HepG2 (cell line): ENCODE measurements around the gene ERF. TPM values are rescaled to one million over a fixed set of nuclear protein-coding genes. Genes with fewer than 3 reads are reported as not detected.

Source experiments
- AHR ChIP-seq: IDR thresholded peaks from 2 replicates; pipeline ENCODE4 v1.6.1; 2018; ENCODE audit warnings: missing genetic modification reagents, missing compliant biosample characterization
- BHLHE40 ChIP-seq: IDR thresholded peaks from 2 replicates; pipeline ENCODE4 v1.6.1; 2011; ENCODE audit warnings: low read length, improper control_type of control experiment
- BRD4 ChIP-seq: sonication (generic); formaldehyde crosslinking; IDR thresholded peaks from 2 replicates; pipeline ENCODE4 v1.4.0; 2020; ENCODE audit warnings: missing genetic modification reagents
- CENPT ChIP-seq: sonication (generic); formaldehyde crosslinking; IDR thresholded peaks from 2 replicates; pipeline ENCODE4 v1.8.0; 2022; ENCODE audit warnings: low read depth, mild to moderate bottlenecking, moderate library complexity, missing genetic modification reagents
- CHCHD3 ChIP-seq: sonication (generic); formaldehyde crosslinking; IDR thresholded peaks from 2 replicates; pipeline ENCODE4 v1.8.0; 2022; ENCODE audit warnings: mild to moderate bottlenecking, missing genetic modification reagents, moderate library complexity
- CTCF ChIP-seq: sonication (generic); formaldehyde crosslinking; IDR thresholded peaks from 2 replicates; pipeline ENCODE4 v1.5.0; 2020; ENCODE audit warnings: mild to moderate bottlenecking, missing genetic modification reagents, moderate library complexity
- DNMT3B ChIP-seq: conservative IDR thresholded peaks from 2 replicates; pipeline ENCODE4 v1.6.1; 2016; ENCODE audit warnings: missing biosample characterization, control low read depth
- ERF ChIP-seq: IDR thresholded peaks from 2 replicates; pipeline ENCODE4 v1.6.1; 2018; ENCODE audit warnings: missing biosample characterization, missing genetic modification reagents
- HHEX ChIP-seq: IDR thresholded peaks from 2 replicates; pipeline ENCODE4 v1.6.1; 2016; ENCODE audit warnings: control low read depth
- HMG20B ChIP-seq: conservative IDR thresholded peaks from 2 replicates; pipeline ENCODE4 v1.6.1; 2016; ENCODE audit warnings: missing genetic modification reagents, missing compliant biosample characterization
- HNRNPL ChIP-seq: fragments of 200-400 bp; formaldehyde crosslinking; IDR thresholded peaks from 2 replicates; pipeline ENCODE4 v1.6.1; 2017; ENCODE audit warnings: mild to moderate bottlenecking, low read depth, low read length
- ISL2 ChIP-seq: sonication (generic); formaldehyde crosslinking; IDR thresholded peaks from 2 replicates; pipeline ENCODE4 v1.5.0; 2020; ENCODE audit warnings: missing genetic modification reagents
- MAZ ChIP-seq, 2 experiments: sonication (generic) in 1 of 2; formaldehyde crosslinking in 1 of 2; IDR thresholded peaks; 2 replicates each; pipeline versions ENCODE4 v1.5.0 to v1.6.1; 2012 to 2020; ENCODE audit warnings: low read depth in 2 of 2, mild to moderate bottlenecking in 2 of 2, borderline replicate concordance in 1 of 2, improper control_type of control experiment in 1 of 2, low read length in 1 of 2, missing genetic modification reagents in 1 of 2, moderate library complexity in 1 of 2
- MTA3 ChIP-seq: sonication (generic); formaldehyde crosslinking; IDR thresholded peaks from 2 replicates; pipeline ENCODE4 v1.4.0; 2020; ENCODE audit warnings: missing genetic modification reagents
- TFDP2 ChIP-seq: sonication (generic); formaldehyde crosslinking; IDR thresholded peaks from 2 replicates; pipeline ENCODE4 v1.4.0; 2020; ENCODE audit warnings: missing genetic modification reagents
- ZBTB4 ChIP-seq: sonication (generic); formaldehyde crosslinking; IDR thresholded peaks from 2 replicates; pipeline ENCODE4 v1.4.0; 2020; ENCODE audit warnings: missing genetic modification reagents, mild to moderate bottlenecking, borderline replicate concordance
- ZNF256 ChIP-seq: sonication (generic); formaldehyde crosslinking; conservative IDR thresholded peaks from 2 replicates; pipeline ENCODE4 v1.4.0; 2020; ENCODE audit warnings: missing genetic modification reagents
- ZNF441 ChIP-seq: sonication (generic); formaldehyde crosslinking; IDR thresholded peaks from 2 replicates; pipeline ENCODE4 v1.7.0; 2021; ENCODE audit warnings: missing genetic modification reagents, borderline replicate concordance
- polyA plus RNA-seq, 8 experiments: library from polyadenylated mRNA; depleted of rRNA in 3 of 8; stranded (reverse) in 7 of 8; unstranded in 1 of 8; fragments of >200 nt; fragmentation: Illumina TruSeq in 4 of 8; extraction: Trizol in 4 of 8; gene quantifications; 2 replicates each; pipeline versions ENCODE4 v1.2.1 to v1.2.3, GENCODE V29; 2011 to 2016; ENCODE audit warnings: low read depth in 4 of 8, missing spikeins in 1 of 8, mixed read lengths in 1 of 8; ENCODE audit not compliant: insufficient read depth in 1 of 8
- total RNA-seq, 5 experiments: library from RNA; depleted of rRNA; stranded (reverse); fragments of >200 nt; fragmentation: Illumina TruSeq; extraction: Trizol; gene quantifications; 2 replicates each; pipeline ENCODE4 v1.2.3, GENCODE V29; 2016; ENCODE audit warnings: low read depth in 1 of 5
- TF ChIP-seq, protein P1 (sequence below): sonication (generic); formaldehyde crosslinking; IDR thresholded peaks from 2 replicates; pipeline ENCODE4 v1.4.0; 2020; ENCODE audit warnings: mild to moderate bottlenecking, missing genetic modification reagents
- TF ChIP-seq, protein P2 (sequence below): IDR thresholded peaks from 2 replicates; pipeline ENCODE4 v1.6.1; 2016; ENCODE audit warnings: missing genetic modification reagents, missing compliant biosample characterization

Gene ERF
- total and polyA plus RNA-seq, 2 of the 13 experiments (the other 11 are each of a cell fraction or from before 2014, with no cell fraction given) = 67.1 to 69.9 TPM

DNA sequence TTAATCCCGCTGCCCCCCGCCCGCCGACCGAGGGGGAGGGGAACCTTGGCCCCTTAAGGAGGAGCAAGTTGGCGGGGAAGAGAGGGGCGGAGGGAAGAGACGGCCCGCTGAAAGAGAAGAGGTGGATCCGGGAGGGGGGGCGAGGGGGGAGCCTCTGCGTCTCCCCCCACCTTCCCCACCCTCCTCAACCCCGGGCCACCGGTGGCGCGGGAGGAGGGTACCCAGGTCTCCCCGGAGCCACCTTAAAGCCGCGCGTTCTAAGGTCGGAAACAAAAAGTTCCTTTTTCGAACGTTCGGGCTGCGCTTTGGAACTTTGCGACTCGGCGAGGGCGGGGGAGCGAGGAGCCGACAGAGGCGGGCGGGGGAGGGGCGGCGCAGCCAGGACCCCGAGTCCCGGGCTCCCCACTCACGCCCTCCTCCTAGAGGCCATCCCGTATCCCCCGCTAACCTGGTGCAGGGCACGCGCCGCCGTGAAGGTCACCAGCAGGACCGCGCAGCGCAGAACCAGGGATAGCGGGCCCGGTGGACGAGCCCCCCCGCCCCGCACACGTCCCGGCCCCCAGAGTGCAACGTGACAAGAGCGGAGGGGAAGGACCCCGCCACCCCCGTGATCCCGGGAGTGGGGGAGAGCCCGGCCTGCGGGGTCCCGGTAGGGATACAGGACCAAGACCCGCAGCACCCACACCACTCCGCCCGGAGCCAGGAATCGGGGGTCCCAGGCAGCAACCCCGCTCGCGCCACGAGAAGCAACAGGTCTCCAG, 659 bp downstream of the ERF start (continued):
- 0 out of 2 replicates have a peak, but pooled peaks have one; percentile 35 for TF ChIP-seq AHR (CRISPR knock-in tag)
- 0 out of 2 replicates have a peak, but pooled peaks have one; percentile 25 for TF ChIP-seq ISL2 (CRISPR knock-in tag)
- TF ChIP-seq ERF (CRISPR knock-in tag) = peak; percentile 57; the same call in 1 of the 2 replicates
- TF ChIP-seq HNRNPL = 0 out of 2 replicates have a peak, but pooled peaks have one; percentile 27
- TF ChIP-seq, protein P1, sequence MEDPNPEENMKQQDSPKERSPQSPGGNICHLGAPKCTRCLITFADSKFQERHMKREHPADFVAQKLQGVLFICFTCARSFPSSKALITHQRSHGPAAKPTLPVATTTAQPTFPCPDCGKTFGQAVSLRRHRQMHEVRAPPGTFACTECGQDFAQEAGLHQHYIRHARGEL (CRISPR knock-in tag) = no peak
- TF ChIP-seq, protein P2, sequence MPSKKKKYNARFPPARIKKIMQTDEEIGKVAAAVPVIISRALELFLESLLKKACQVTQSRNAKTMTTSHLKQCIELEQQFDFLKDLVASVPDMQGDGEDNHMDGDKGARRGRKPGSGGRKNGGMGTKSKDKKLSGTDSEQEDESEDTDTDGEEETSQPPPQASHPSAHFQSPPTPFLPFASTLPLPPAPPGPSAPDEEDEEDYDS (CRISPR knock-in tag) = no peak; the same call in 1 of the 2 replicates
- 0 out of 2 replicates have a peak, but pooled peaks have one; percentile 8 for TF ChIP-seq ZBTB4 (CRISPR knock-in tag)
- TF ChIP-seq ZNF256 (CRISPR knock-in tag) = no peak
- TF ChIP-seq BRD4 (CRISPR knock-in tag) = no peak
- TF ChIP-seq TFDP2 = 0 out of 2 replicates have a peak, but pooled peaks have one; percentile 38
- no peak for TF ChIP-seq DNMT3B
- no peak for TF ChIP-seq ZNF441 (CRISPR knock-in tag)
- TF ChIP-seq BHLHE40 = no peak
- no peak for TF ChIP-seq MTA3 (CRISPR knock-in tag)
- TF ChIP-seq HHEX (CRISPR knock-in tag) = no peak
- TF ChIP-seq CTCF (CRISPR knock-in tag) = peak; percentile 34
- TF ChIP-seq MAZ (IDR thresholded peaks at IDR 0.05; ENCODE audit: borderline replicate concordance, low read depth, low read length) = peak; percentile 78
- no peak for TF ChIP-seq MAZ (CRISPR knock-in tag; IDR thresholded peaks at IDR 0.05; ENCODE audit: low read depth)
- TF ChIP-seq CHCHD3 (CRISPR knock-in tag) = no peak
- no peak for TF ChIP-seq HMG20B (CRISPR knock-in tag)
- no peak for TF ChIP-seq CENPT (CRISPR knock-in tag)
